DMS 273 treated with DMSO at 0.1 percent for 48 hours (cell line): ENCODE measurements around the gene TPSG1.
"Not testable (repeated sequence)": the region's sequence is repeated elsewhere in the genome, so short reads cannot be mapped to it uniquely, and the experiment has no call there.

Source experiments
- DNase-seq: peaks from one replicate; lab custom pipeline; 2025; lab: John Stamatoyannopoulos, UW

TPSG1 gene

DNA sequence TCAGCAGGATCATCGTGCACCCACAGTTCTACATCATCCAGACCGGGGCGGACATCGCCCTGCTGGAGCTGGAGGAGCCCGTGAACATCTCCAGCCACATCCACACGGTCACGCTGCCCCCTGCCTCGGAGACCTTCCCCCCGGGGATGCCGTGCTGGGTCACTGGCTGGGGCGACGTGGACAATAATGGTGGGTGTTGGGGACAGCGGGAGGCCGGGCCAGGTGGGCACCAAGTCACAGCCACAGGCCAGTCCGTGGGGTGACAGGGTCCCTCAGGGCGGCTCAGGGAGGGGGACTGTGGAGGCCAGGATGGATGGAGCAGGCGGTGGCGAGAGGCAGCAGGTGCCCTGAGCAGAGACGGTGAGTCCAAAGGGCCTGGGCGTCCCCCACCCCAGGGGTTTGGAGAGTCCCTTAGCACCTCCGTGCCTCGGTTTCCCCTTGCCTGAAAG lies 31.8 kb upstream of the TPSG1 start:
- no peak for DNase-seq

DNA sequence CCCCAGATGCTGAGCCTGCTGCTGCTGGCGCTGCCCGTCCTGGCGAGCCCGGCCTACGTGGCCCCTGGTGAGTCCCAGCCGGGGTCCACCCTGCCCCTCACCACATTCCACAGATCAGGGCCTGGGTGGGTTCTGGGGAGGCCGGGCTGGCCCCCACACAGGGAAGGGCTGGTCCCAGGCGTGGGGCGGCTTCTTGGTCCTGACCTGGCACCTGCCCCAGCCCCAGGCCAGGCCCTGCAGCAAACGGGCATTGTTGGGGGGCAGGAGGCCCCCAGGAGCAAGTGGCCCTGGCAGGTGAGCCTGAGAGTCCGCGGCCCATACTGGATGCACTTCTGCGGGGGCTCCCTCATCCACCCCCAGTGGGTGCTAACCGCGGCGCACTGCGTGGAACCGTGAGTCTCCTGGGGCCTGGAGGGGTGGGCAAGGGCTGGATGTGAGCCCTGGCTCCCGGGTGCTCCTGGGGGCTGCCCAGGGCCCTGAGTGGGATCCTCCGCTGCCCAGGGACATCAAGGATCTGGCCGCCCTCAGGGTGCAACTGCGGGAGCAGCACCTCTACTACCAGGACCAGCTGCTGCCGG lies 31.3 kb upstream of the TPSG1 start:
- DNase-seq = not testable (repeated sequence)

DNA sequence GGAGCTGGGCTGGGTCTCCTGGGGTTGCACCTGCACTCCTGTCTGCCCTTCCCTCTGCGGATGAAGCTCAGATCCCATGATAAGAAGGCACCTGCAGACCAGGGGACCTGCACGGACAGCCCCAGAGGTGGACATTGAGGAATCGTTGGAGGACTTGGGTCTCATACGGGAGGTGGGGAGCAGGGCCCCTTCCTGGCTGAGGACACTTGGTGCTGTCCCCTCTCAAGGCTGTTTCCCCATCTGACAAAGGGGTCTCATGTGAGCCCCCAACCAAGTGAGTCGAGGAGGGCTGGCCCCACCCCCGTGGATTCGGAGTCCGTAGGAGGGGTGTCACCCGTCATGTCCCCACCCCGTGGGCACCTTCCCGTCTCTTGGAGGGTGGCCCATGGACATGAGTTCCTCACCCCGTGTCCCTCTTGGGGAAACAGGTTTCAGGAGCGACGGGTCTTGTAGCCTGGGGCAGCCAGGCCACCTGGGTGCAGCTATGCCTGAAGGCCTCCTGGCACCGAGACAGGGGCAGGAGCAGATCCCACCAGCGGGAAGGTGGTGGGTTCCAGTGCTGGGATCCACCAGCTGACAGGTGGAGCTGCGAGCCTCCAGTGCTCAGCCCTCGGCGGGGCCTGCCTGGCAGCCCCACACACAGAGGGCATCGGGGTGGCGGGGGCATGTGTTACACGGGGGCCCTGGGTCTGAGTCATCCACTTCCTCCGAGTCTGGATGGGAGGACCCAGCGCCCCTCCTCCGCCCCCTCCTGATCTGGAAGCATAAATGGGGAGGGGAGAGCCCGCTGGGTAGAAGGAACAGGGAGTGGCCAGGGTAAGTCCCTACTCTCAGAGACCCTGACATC lies 30.4 kb upstream of the TPSG1 start, which contains the start of gene TPSD1:
Gene TPSD1 (plus strand): TSS at position 794 of the 847 bp plus-strand sequence. CDS start 212 bp downstream, outside the sequence.
- DNase-seq = not testable (repeated sequence)

DNA sequence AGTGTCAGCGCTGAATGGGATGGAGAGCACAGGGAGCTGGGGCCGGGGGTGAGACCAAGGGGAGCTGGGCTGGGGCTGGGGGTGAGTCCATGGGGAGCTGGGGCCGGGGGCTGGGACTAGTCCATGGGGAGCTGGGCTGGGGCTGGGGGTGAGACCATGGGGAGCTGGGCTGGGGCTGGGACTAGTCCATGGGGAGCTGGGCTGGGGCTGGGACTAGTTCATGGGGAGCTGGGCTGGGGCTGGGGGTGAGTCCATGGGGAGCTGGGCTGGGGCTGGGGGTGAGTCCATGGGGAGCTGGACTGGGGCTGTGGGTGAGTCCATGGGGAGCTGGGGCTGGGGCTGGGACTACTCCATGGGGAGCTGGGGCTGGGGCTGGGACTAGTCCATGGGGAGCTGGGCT lies 29.8 kb upstream of the TPSG1 start:
- DNase-seq = not testable (repeated sequence)

DNA sequence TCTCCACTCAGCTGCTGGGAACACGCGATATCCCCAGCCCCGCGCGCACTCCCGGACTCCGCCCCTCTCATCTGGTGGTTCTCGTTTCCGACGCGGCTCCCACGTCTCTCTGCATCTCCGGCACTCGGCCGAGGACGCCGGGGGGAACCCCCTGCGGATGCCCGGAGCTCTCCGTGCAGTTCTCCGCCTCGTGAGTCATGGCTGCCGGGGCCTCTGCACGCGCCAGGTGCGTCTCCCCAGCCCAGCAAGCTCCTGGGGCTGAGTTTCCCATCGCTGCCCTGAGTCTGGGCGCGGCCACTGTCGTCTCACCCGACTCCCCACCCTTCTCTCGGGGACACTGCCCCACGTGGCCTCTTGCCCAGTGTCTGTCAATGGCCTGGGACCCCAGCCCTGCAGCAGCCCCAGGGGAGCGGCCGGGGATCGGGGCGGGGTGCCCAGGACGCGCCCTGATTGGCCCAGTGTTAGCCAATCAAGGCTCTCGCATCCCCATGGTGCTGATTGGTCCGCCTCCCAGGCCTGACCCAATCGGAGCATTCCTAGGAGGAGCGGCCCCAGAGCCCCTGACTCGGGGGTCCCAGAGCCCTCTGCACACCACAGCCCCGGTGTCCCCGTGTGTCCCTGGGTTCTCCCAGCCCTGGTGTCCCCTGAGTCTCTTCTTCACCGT lies 28.8 kb upstream of the TPSG1 start:
- not testable (repeated sequence) for DNase-seq

DNA sequence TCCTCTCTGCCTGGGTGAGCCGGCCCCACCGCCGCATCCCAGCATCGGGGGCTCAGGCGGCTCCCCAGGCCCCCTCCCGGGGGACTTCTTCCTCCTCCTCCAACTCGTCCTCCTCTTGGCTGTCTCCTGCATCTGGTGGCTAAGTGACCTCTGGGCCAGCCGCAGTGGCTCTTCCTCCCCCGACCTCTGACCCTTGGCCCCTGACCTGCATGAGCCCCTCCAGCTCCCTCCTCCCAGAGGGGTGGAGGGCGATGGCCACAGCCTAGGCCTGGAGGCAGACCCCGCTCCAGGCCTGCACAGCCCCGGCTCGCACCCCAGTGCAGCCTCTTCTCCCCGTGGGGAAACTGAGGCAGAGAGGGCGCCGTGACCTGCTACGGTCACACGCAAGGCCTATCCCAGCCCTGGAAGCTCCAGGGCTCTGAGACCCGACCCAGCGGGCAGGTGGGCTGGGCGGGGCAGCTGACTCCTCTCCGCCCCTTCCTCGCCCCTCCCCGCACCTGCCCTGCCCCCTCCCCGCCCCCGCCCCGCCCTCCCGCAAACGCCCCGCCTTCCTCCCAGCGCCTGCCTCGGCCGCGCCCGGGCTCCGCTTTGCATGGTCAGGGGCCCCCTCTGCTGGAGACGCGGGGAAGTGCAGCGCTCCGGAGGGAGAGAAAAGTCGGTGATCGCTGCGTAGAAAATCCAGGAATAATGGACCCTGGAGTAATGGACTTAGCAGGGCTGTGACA lies 24.1 kb upstream of the TPSG1 start:
- not testable (repeated sequence) for DNase-seq

DNA sequence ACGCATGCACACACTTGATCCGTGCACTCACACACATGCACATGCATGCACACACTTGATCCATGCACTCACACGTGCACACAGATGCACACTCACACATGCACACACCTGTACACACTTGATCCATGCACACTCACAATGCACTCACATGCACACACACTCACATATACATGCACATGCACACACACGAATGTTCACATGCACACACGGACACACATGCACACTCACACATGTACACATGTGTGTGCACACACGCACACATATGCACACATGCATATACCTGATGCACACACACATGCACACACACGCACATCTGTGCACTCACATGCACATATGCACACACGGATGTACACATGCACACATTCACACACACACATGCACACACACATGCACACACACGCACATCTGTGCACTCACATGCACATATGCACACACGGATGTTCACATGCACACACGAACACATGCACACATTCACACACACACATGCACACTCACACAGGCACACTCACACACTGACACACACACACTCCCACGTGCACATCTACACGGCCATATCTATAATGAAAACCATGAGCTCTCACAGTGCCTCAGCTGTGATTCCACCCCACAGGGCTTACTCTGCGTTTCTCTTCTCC lies 23.0 kb upstream of the TPSG1 start:
- DNase-seq = not testable (repeated sequence)

DNA sequence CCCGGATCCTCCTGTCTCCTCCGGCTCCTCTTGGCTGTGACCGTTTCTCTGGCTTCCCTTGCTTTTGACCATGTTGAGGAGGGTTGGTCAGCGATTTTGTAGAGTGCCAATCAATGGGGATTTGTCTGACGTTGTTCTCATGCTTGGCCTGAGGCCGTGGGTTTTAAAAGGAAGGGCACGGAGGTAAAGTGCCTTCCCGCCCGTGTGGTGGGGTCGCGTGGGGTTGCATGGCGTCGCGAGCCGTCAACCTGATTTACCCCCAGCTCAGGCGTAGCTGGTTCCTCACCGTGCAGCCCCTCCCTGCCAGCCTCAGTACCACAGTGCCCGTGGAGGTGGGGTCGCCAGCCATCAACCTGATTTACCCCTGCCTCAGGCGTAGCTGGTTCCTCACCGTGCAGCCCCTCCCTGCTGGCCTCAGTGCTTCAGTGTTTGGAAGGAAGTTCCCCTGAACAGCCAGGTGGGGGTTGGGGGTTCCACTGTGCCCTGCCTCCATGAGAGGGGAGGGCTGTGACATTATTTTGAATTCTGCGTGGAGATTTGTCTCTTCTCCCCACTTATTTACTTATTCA lies 20.5 kb upstream of the TPSG1 start:
- DNase-seq = no peak

DNA sequence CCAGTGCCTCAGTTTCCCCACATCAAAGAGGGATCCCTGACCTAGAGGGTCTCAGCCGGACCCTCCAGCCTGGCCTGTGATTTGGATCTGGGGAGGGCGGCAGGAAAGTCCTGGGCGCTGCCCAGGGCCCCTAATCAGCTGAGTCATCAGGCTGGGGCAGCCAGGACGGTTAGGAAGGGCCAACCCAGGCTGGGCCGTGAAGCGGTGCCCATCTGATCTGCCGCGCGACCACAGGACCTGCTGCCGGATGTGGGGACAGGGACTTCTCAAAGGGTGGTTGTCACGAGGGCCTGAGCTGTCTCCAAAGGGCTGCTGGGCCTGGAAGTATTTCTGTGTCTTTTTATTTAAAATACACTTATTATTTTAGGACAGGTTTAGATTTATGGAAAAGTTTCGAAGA lies 19.8 kb upstream of the TPSG1 start:
- DNase-seq = no peak

DNA sequence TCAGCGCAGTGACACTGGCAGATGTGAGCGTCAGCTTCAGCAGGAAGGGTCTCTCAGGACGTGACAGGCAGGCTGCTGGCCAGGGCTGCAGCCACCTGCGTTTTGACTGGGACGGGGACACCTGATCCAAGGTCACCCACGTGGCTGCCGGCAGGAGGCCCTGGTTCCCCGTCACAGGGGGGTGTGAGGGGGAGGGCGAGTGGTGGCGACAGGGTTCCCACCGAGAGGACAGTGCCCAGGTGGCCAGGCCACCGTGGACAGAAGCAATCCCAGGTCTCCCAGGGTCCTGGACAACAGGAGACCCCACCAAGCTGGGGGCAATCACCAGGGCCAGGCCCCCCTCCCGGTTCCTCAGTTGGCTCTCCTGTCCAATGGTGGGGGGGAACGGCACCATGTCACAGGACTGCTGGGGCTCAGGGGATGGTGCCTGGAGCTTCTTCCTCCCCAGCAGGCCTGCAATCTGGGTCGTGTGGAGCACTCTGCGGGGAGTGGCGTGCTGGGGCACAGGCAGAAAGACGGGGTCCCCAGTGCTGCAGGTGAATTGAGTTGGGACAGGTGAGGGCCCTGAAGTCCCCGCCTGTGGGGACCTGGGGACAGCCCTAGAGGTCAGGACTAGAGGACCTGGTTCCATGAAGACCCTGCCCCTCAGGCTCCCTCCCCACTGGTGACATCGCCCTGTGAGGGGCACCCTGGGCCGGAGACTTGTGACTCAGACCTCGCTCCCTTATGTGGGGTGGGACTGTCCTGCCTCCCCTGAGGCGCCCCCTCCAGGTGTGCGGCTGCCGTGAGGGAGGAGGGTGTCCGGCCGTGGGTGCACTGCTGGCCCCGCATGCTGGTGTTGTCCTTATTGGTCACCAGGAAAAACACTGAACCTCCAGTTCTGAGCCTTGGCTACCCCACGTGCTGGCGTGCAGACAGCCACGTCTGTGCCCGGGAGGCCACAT lies 19.1 kb upstream of the TPSG1 start:
- not testable (repeated sequence) for DNase-seq

DNA sequence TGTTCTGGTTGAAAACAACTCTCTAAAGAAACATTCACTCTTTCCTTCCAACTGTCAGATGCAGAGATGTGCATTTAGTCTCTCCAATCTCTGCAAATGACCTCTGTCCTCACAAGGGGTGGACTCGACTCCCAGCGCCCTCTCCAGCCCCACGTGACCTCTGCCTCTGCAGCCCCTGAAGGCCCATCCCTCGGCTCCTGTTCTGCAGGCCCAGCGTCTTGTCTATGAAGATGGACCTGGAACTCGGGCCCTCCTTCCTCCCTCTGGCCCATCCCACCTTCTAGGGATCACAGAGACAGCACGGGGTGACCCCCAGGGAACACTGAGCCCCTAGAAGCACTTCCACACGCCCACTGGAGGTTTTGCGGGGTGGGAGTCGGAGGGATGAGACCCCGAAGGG lies 18.3 kb upstream of the TPSG1 start:
- DNase-seq = not testable (repeated sequence)

DNA sequence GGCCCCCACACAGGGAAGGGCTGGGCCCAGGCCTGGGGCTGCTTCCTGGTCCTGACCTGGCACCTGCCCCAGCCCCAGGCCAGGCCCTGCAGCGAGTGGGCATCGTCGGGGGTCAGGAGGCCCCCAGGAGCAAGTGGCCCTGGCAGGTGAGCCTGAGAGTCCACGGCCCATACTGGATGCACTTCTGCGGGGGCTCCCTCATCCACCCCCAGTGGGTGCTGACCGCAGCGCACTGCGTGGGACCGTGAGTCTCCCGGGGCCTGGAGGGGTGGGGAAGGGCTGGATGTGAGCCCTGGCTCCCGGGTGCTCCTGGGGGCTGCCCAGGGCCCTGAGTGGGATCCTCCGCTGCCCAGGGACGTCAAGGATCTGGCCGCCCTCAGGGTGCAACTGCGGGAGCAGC lies 16.0 kb upstream of the TPSG1 start:
- not testable (repeated sequence) for DNase-seq

DNA sequence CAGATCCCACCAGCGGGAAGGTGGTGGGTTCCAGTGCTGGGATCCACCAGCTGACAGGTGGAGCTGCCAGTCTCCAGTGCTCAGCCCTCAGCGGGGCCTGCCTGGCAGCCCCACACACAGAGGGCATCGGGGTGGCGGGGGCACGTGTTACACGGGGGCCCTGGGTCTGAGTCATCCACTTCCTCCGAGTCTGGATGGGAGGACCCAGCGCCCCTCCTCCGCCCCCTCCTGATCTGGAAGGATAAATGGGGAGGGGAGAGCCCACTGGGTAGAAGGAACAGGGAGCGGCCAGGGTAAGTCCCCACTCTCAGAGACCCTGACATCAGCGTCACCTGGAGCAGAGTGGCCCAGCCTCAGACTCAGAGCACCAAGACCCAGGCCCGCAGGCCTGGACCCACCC lies 15.4 kb upstream of the TPSG1 start, which contains the start of gene TPSAB1:
Gene TPSAB1 (plus strand): TSS at position 270 of the 400 bp plus-strand sequence. CDS start 234 bp downstream, outside the sequence.
- not testable (repeated sequence) for DNase-seq

DNA sequence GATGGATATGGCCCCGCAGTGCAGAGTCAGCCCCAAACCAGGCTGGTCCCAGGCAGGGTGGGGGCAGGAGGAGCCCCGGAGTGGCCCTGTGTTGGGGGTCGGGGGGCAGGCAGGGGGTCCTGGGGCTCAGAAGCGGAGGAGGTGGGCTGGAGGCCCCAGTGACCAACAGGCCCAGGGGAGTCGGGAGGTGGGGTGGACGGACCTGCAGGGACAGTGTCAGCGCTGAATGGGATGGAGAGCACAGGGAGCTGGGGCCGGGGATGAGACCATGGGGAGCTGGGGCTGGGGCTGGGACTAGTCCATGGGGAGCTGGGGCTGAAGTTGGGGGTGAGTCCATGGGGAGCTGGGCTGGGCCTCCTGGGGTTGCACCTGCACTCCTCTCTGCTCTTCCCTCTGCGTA lies 14.5 kb upstream of the TPSG1 start:
- not testable (repeated sequence) for DNase-seq

DNA sequence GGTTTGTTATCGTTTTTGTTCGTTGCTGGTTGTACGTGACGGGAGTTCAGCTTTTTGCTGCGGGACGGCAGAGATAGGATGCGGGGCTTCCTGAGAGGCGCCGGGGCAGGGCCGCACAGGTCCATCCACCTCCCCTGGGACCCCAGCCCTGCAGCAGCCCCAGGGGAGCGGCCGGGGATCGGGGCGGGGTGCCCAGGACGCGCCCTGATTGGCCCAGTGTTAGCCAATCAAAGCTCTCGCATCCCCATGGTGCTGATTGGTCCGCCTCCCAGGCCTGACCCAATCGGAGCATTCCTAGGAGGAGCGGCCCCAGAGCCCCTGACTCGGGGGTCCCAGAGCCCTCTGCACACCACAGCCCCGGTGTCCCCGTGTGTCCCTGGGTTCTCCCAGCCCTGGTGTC lies 13.8 kb upstream of the TPSG1 start:
- not testable (repeated sequence) for DNase-seq

DNA sequence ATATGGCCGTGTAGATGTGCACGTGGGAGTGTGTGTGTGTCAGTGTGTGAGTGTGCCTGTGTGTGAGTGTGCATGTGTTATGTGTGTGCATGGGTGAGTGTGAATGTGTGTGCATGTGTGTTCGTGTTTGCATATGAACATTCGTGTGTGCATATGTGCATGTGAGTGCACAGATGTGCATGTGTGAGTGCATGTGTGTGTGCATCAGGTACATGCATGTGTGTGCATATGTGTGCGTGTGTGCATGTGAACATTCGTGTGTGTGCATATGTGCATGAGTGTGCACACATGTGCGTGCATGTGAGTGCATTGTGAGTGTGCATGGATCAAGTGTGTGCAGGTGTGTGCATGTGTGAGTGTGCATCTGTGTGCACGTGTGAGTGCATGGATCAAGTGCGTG lies 12.9 kb upstream of the TPSG1 start:
- no peak for DNase-seq

DNA sequence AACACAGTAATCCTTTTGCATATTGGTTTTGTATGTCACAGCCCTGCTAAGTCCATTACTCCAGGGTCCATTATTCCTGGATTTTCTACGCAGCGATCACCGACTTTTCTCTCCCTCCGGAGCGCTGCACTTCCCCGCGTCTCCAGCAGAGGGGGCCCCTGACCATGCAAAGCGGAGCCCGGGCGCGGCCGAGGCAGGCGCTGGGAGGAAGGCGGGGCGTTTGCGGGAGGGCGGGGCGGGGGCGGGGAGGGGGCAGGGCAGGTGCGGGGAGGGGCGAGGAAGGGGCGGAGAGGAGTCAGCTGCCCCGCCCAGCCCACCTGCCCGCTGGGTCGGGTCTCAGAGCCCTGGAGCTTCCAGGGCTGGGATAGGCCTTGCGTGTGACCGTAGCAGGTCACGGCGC lies 11.6 kb upstream of the TPSG1 start:
- not testable (repeated sequence) for DNase-seq

DNA sequence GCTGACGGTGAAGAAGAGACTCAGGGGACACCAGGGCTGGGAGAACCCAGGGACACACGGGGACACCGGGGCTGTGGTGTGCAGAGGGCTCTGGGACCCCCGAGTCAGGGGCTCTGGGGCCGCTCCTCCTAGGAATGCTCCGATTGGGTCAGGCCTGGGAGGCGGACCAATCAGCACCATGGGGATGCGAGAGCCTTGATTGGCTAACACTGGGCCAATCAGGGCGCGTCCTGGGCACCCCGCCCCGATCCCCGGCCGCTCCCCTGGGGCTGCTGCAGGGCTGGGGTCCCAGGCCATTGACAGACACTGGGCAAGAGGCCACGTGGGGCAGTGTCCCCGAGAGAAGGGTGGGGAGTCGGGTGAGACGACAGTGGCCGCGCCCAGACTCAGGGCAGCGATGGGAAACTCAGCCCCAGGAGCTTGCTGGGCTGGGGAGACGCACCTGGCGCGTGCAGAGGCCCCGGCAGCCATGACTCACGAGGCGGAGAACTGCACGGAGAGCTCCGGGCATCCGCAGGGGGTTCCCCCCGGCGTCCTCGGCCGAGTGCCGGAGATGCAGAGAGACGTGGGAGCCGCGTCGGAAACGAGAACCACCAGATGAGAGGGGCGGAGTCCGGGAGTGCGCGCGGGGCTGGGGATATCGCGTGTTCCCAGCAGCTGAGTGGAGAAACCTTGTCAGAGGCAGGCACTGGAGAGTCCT lies 7.1 kb upstream of the TPSG1 start:
- DNase-seq = not testable (repeated sequence)

DNA sequence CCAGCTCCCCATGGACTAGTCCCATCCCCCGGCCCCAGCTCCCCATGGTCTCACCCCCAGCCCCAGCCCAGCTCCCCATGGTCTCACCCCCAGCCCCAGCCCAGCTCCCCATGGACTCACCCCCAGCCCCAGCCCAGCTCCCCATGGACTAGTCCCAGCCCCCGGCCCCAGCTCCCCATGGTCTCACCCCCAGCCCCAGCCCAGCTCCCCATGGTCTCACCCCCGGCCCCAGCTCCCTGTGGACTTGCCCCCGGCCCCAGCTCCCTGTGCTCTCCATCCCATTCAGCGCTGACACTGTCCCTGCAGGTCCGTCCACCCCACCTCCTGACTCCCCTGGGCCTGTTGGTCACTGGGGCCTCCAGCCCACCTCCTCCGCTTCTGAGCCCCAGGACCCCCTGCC lies 6.2 kb upstream of the TPSG1 start:
- not testable (repeated sequence) for DNase-seq
